Stomach (tissue), 4 donors: ENCODE data around the gene GABRB1.

ENCODE experiments used
- CTCF ChIP-seq, 7 experiments: fragments of 450-650 bp in 4 of 7; fragments of 200-600 bp in 3 of 7; sonication (generic) in 3 of 7; IDR thresholded peaks; one replicate each; pipeline ENCODE4 v1.5.1; 2016 to 2019; ENCODE audit warnings: antibody characterized with exemption in 7 of 7, control low read depth in 2 of 7, mild to moderate bottlenecking in 1 of 7
- EP300 ChIP-seq: sonication (generic); formaldehyde crosslinking; IDR thresholded peaks from one replicate; pipeline ENCODE4 v1.6.1; 2017; ENCODE audit warnings: antibody characterized with exemption
- POLR2A ChIP-seq, 4 donors: fragments of 450-650 bp; IDR thresholded peaks; one replicate each; pipeline ENCODE4 v1.6.1; 2016; ENCODE audit warnings: antibody characterized with exemption in 4 of 4, control low read depth in 2 of 4, mild to moderate bottlenecking in 1 of 4, moderate library complexity in 1 of 4
- POLR2AphosphoS5 ChIP-seq, 3 donors: sonication (generic); formaldehyde crosslinking; IDR thresholded peaks; one replicate each; pipeline ENCODE4 v1.6.1; 2016; ENCODE audit warnings: antibody characterized with exemption in 3 of 3

- TF ChIP-seq CTCF (IDR thresholded peaks at IDR 0.05) (no peak), POLR2A (IDR thresholded peaks at IDR 0.05) (no peak), POLR2AphosphoS5 (IDR thresholded peaks at IDR 0.05) (no peak), EP300 (no peak)
Observed at GRCh38 chr4:47213971-47214370, 182.6 kb downstream of the GABRB1 start.
